GM19025 (cell line): ENCODE measurements around the gene IPO4.
A peak's percentile ranks its signal among the peaks of the same experiment; 100 is the strongest.
"Not testable (repeated sequence)": the region's sequence is repeated elsewhere in the genome, so short reads cannot be mapped to it uniquely, and the experiment has no call there.

ENCODE experiments used
- ATAC-seq: cut with Tn5 transposase; IDR thresholded peaks from one replicate; pipeline ENCODE4 v1.9.1; 2021; ENCODE audit warnings: mild to moderate bottlenecking, low read depth, moderate library complexity; ENCODE audit not compliant: unreplicated experiment

IPO4 gene

DNA sequence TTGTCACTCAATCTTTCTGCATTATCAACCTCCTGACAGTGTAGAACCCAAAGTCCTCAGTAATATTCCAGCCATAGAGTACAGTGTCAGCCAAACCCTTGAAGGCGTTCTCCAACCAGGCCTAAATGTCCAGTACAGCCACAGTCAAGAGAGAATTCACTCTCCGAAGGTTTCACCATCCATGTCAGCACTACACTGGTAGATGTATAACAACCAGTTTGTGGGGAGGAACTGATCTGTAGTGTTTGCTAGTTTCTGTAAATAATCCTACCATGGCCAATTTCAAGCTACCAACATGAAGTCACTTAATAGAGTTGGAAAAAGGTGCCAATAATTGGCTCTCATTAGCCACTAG is 27.7 kb upstream of the IPO4 start:
- no peak for ATAC-seq

DNA sequence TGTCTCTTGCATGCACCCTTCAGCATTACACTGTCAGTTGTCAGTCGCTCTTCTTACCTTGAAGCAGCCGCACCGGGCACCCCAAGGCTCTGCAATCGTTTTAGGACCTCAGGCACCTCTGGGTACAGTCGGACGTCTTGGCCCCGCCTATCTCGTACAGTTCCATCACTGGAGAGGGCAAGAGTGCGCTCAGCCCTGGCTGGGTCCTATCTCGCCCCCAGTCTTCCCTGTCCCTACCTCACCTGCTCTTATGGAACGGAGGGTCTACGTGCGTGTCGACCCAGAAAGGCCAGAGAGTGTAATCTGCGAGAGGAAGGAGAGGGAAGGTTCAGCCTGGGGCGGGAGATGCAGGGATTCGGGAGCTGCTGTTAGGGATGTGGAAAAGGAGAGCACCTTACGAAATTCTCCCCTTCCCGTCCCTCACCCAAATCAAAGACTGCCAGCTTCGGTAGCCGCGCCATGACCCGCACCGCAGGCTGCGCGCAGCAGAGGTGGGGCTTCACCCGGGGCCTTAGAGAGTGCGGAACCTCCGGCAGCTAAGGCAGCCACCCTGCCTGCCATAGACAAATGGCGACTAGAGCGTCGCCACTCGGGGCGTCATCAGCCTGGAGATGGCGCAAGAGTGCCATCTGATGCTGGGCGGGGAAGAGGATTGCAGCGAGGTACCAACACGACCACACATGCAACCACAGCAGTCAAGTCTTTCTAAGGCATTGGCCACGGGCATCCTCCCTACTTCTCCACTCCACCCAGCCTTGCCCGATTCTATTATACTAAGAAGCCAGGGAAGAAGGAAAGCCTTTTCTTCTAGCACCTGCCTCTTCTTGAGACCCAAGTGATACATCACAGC is 27.1 kb upstream of the IPO4 start, which contains the start of gene MDP1:
Gene MDP1 (minus strand): TSS at position 572 of the 850 bp plus-strand sequence. CDS start 111 bp downstream, at position 461.
- ATAC-seq, result peak; percentile 59

DNA sequence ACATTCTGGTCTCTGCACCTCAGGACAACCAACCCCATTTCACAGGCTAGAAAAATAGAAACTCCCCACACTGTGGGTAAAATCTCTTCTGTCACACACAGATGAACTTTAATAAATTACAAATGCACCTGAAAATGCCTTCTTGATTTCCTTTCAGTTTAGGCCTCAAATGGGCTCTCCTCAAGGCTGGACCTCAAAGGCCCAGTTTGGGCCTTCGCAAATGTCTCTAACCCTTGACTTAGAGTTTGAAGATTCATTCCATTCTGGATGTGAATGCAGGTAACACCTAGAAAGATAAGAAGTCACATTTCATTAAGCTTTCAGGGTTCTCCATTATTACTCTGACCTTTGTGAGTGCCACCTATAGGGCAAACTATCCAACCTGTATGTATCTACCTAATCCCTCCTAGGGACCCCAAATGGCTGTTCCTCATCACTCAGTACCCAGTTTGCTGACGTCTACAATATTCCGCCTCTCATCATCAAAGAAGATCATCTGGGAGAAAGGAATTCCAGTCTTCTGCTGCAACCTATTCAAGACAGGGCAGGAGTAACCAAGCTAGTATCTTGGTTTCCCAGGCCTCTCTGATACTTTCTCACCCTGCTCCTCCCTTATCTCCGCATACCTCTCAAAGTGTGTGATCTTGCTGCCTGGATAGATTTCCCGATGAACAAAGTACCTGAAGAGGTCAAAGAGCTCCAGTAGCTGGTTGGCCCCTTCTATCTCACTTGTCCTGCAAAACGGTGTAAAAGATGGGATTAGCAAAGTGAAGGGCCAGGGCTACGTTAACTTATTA is 25.4 kb upstream of the IPO4 start:
- ATAC-seq, result no peak

DNA sequence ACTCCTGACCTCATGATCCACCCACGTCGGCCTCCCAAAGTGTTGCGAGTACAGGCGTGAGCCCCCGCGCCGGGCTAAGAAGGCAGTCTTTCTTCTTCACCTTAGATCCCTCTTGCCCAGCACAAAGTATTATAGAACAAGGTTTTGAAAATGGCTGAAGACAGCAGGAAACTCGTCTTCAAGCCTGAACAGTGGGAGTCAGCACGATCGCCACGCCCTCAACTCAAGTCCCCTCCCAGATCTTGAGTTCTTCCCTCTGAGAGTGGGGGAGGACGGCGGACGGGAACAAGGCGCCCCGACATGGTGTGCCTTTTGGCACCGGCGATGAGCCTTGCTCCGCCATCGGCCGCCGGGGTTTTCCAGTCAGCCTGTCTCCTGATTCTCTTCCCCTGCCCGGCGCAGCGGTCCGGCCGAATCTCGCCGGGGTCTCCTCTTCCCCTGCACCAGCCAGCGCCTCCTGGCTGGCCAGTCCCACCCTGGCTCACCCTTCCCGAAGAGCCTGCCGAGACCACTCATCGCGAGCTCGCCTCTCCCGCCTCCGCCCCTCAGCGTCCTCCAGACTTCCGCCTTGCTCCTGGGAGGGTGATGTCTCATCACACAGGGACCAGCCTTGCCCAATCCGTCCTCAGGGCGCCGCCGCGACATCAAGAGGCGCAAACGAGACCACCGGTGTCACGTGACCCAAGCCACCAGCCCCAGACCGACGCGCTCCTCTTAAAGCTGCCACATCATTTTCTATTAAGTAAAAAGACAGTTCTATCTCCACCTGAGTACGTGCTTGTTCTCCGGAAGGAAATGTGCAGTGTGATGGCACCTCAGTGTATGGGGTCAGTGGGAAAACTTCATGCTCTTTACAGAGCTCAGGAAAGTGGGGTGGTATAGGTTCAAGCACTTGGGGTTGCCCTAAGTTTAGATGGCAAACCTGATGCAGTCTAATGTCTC is 24.6 kb upstream of the IPO4 start, which contains the start of gene CHMP4A:
Gene CHMP4A (minus strand): TSS at position 565 of the 942 bp plus-strand sequence. CDS start 49 bp downstream, at position 516.
- peak; percentile 73 for ATAC-seq

DNA sequence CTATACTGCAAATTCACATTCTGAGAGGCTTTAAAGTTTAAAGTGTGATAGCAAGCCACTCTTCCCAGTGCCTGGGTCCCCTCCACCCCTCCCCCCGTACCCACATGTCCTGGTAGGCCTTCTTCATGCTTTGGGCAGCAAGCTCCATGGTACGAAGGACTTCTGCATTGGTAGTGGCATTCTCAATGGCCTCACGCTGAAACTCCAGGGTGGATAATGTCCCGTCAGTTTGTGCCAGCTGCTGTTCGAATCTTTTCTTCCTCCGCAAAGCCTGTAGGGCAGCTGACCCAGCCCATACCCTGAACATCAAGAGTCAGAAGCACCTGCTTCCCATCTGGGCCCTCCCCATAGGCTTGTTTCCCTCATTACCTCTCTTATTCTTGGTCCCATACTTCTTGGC is 22.7 kb upstream of the IPO4 start:
- ATAC-seq, result no peak

DNA sequence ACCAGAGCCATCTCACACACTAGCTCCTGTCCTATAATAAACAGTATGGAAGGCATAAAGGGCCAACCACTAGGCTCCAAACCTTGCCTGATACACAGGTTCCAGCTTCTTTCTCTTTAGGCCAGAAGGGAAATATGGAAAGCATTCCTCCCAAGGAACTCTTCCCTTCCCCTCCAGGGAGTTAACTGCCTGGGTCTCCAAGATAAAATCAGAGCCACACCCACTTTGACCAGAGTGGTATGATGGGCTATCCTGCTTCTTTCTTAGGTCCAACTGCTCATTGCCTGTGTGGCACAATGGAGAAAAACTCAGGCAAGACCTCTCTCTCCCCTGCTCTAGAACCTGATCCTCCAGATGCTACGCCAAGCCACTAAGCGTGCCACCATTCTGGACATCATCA is 19.0 kb upstream of the IPO4 start:
- no peak for ATAC-seq

DNA sequence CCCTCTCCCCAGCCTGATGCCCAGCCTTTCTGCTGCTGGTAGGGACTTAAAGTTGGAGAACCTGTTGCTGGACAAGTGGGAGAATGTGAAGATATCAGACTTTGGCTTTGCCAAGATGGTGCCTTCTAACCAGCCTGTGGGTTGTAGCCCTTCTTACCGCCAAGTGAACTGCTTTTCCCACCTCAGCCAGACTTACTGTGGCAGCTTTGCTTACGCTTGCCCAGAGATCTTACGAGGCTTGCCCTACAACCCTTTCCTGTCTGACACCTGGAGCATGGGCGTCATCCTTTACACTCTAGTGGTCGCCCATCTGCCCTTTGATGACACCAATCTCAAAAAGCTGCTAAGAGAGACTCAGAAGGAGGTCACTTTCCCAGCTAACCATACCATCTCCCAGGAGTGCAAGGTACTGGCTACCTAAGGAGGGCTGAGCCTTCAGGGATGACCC is 18.5 kb upstream of the IPO4 start:
- no peak for ATAC-seq

DNA sequence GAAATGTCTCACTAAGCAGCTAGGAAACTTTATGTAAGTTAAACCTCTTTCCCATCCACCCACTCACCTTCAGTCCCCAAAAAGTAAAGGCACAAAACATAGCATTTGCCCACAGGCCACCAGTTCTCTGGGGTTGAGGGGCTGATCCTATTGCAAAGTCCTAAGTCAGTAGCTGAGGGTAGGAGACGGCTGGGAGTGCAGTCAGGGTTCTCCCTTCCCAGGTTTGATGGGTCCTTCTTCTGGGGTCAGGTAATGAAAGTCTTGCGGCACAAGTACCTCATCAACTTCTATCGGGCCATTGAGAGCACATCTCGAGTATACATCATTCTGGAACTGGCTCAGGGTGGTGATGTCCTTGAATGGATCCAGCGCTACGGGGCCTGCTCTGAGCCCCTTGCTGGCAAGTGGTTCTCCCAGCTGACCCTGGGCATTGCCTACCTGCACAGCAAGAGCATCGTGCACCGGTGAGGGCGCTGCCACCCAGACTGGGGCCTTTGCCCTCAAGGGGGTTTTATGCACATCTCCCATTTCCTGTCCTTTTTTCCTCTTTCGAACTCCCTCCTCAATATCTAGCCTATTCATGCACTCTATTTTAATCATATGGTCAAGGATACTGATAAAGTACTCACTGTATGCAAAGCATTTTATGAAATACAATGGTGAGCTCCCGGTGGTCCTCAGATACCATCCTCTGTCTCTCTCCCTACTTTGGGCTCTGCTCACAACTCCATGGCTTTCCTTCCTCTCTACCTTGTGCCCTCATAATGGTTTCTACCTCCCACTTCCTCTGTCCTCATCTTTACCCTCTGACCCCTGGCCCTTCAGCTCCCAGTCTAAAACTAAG is 17.9 kb upstream of the IPO4 start:
- ATAC-seq, result no peak

DNA sequence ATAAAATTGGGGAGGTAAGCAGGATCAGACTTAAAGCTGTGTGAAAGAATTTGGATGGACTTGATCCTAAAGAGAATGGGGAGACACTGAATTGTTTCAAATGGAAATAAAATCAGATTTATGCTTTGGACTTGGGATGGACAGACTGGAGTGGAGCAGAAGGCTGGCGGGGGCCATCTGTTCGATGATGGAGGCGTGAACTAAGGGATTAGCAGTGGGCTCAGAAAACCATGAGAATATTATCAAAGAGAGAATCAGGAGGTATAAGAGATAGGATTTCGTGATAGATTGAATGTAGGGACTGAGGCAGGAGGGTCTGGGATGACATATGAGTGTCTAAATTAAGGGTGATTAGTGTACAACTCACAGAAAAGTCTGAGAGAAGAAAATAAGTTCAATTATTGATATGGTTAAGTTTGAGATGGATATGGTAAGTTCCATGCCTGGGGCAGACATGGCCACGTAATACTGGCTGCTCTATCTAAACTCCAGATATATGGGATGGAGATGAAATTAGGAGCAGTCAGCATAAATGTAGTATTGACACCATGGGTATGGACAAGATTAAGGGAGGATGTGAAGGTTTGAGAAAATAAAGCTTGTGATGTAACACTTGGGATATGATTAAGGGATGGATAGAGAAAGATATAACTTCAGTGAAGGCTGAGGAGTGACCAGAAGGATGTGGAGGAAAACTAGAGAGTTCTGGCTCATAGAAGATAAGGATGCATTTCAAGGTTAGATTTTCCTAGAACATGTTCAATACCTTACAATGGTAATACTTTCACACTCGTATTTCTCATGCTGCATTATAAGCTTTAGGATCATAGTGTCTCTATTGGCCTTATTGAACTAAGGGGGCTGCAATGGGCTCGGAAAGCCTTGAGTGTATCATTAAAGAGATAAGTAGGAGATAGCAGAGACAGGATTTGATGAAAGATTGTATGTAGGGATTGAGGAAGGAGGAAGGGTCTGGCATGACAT is 15.8 kb upstream of the IPO4 start:
- ATAC-seq, result no peak

DNA sequence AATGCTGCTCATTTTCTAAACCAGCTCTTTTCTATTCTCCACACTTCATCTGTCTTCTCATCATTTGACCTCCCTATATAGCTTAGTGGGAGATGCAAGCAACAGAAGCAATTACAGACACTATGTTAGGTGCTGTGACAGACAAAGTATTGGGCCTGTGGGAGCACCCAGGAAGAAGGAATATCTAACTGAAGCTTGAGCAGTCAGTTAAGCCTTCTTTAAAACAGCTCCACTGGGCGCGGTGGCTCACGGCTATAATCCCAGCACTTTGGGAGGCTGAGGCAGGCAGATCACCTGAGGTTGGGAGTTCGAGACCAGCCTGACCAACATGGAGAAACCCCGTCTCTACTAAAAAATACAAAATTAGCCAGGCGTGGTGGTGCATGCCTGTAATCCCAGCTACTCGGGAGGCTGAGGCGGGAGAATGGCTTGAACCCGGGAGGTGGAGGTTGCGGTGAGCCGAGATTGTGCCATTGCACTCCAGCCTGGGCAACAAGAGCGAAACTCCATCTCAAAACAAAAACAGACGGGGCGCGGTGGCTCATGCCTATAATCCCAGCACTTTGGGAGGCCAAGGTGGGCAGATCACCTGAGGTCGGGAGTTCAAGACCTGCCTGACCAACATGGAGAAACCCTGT is 14.8 kb upstream of the IPO4 start:
- not testable (repeated sequence) for ATAC-seq

DNA sequence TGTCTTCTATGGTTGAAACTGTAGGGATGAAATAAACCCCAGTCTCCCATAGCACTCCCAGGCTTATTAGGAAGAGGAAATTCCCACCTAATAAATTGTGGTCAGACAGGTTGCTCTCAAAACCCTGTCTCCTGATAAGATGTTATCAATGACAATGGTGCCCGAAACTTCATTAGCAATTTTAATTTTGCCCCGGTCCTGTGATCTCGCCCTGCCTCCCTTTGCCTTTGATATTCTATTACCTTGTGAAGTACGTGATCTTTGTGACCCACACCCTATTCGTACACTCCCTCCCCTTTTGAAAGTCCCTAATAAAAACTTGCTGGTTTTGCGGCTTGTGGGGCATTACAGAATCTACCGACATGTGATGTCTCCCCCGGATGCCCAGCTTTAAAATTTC is 13.9 kb upstream of the IPO4 start:
- ATAC-seq, result not testable (repeated sequence)

DNA sequence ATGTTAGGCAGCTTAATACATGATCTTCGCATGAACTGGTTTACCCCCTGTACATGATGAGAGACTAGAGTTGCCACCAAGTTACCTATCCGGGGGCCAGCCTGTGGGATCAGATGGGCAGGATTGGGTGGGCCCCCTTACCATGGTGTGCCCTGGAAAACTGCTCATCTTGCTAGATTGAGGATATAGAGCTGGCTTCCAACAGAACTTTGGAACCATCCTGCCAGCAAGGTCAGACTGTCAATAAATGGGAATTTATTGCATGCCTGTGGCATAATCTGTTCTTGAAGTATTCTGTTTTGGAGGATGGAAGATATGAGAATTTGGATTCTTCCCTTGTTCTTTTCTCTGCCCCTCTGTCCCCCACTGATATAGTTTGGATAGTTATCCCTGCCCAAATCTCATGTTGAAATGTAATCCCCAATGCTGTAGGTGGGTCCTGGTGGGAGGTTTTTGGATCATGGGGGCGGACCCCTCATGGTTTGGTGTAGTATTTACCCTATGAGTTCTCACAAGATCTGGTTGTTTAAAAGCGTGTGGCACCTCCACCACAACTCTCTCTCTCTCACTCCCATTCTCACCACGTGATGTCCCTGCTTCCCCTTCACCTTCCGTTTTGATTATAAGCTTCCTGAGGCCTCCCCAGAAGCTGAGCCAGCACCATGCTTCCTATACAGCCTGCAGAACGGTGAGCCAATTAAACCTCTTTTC is 10.4 kb upstream of the IPO4 start:
- ATAC-seq, result no peak

DNA sequence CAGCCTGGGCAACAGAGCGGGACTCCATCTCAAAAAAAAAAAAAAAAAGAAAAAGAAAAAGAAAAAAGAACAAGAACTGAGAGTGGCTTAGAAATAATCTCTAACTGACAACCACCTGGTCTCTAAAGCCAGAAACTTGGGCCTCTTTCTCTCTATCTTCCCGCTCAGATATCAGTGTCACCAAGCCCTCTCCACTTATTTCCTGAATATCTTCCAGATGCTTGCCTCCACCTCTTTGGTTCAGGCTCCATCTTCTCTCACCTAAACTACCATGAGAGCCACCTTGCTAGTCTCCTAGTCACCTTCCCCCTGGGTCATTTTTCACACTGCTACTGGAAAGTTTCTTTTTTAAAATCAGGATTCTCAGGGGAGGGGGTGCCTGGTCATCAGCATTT is 8.4 kb upstream of the IPO4 start:
- ATAC-seq, result no peak

DNA sequence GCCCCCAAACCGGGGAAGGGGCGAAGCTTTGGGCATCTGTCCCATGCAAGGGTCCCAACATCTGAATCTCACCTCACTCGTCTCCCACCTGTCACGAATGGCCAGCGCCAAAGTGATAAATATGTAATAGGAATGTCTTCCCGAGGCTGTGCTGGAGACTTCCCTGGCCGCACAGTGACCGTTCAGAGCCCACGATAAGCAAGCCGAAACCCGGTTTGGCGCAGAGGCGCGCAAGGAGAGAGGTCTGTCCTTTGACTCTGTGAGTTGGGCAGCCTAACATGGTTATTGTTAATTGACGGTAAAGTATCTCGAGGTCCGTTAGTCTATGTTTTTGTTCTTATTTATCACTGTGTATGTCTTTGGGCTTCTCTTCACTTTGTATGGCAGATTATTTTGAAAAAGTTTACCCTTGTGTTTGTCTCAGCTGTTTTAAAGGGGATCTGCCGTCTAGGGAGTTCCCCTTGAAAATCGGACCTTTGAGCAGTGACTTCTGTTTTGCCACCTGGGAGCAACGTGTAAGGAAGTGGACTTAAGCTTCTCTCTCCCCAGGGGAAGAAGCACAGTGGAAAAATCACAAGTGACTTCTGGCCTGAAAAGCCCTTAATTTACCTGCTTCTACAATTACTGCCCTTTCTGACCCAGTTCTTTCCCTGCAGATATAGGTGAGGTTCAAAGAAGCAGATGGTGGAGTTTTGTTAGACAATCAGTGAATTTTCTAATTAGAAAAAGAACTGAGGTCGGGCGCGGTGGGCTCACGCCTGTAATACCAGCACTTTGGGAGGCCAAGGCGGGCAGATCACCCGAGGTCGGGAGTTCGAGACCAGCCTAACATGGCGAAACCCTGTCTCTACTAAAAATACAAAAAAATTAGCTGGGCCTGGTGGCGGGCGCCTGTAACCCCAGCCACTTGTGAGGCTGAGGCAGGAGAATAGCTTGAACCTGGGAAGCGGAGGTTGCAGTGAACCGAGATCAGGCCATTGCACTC is 7.7 kb upstream of the IPO4 start:
- ATAC-seq, result peak; percentile 11

DNA sequence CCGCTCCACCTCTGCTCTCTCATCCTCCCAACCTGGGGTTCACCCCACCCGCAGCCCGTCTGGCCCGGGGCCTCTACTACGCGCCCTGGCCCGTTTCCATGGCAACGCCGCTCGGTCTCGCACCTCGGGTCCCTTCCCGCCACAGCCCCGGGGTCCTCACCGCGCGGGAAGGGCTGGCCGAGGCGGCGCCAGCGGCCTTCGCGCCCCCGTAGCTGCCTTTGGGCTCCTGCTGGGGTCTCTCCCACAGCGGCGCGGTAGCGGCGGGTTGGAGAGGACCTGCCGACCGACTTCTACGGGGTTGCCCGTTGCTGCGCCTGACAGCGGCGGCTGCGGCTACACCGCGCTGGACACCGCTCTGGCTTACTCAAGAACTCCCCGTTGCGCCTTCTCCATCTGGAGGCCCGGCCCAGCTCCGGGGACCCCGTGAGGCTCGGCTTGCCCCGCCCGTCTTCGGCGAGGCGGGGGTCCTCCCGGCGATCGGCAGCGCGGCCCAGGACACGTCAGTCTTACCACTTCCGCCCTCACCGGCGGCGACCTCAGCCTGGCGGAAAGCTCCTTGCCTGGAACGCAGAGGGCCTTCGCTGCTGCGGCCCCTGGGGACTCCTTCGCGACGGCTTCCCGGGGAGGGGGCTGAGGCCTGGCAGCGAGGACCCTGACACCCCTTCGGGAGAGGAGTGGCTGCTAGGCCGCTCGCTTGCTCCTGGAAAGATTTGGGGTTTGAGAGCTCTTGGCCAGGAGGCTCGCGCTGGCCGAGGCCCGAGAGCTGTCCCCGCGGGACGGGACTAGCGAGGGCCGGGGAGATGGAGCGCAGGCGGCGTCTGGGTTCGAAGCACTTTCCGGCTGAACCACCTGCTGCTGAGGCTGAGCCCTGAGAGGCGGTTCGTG is 6.8 kb upstream of the IPO4 start, which contains the start of gene TM9SF1:
Gene TM9SF1 (minus strand): TSS at position 256 of the 885 bp plus-strand sequence. CDS start 422 bp downstream, outside the sequence.
- peak; percentile 86 for ATAC-seq
